Tibial nerve (tissue), 4 donors: ENCODE measurements around the gene KCTD16.

Experiments used
- EP300 ChIP-seq, 2 donors: sonication (generic); formaldehyde crosslinking; IDR thresholded peaks; one replicate each; pipeline ENCODE4 v1.6.1; 2017; ENCODE audit warnings: antibody characterized with exemption in 2 of 2, mild to moderate bottlenecking in 1 of 2
- POLR2A ChIP-seq, 2 donors: fragments of 450-650 bp; IDR thresholded peaks; one replicate each; pipeline ENCODE4 v1.6.1; 2017; ENCODE audit warnings: antibody characterized with exemption in 2 of 2, mild to moderate bottlenecking in 2 of 2, moderate library complexity in 2 of 2
- TF ChIP-seq, protein P1 (sequence below), 5 experiments: fragments of 200-600 bp in 3 of 5; fragments of 450-650 bp in 2 of 5; sonication (generic) in 3 of 5; IDR thresholded peaks; one replicate each; pipeline ENCODE4 v1.5.1; 2016 to 2019; ENCODE audit warnings: antibody characterized with exemption in 5 of 5, mild to moderate bottlenecking in 3 of 5, moderate library complexity in 2 of 5

- TF ChIP-seq, protein P1, sequence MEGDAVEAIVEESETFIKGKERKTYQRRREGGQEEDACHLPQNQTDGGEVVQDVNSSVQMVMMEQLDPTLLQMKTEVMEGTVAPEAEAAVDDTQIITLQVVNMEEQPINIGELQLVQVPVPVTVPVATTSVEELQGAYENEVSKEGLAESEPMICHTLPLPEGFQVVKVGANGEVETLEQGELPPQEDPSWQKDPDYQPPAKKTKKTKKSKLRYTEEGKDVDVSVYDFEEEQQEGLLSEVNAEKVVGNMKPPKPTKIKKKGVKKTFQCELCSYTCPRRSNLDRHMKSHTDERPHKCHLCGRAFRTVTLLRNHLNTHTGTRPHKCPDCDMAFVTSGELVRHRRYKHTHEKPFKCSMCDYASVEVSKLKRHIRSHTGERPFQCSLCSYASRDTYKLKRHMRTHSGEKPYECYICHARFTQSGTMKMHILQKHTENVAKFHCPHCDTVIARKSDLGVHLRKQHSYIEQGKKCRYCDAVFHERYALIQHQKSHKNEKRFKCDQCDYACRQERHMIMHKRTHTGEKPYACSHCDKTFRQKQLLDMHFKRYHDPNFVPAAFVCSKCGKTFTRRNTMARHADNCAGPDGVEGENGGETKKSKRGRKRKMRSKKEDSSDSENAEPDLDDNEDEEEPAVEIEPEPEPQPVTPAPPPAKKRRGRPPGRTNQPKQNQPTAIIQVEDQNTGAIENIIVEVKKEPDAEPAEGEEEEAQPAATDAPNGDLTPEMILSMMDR (IDR thresholded peaks at IDR 0.05): no peak
- TF ChIP-seq POLR2A (IDR thresholded peaks at IDR 0.05): no peak
- no peak for TF ChIP-seq EP300 (IDR thresholded peaks at IDR 0.05)
These were observed 67.2 kb downstream of the KCTD16 start for GRCh38 chr5:144237851-144238250.
